ENCODE results near the gene GRM7.

DNA sequence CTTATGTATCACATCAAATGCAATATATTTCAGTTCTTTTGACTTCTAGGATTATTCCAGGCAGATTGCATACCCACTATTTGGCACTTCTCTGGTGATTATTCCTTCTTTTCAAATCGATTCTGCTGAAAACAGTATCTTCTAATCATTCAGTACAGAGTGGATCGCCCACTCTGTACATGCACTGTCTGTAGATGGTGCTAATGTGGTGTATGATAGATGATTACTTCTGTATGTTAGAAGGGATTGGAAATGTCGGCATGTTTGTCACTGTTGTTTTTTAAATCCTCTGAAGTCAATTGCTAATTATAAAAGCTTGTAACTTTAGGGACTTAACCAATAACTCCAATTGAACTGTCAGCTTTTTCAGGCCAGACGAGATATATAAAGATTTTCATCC, 642.5 kb downstream of the GRM7 start:
- TF ChIP-seq GATA3 (IDR thresholded peaks at IDR 0.05; ENCODE audit: low read depth, low read length) (no peak), GATA2 (IDR thresholded peaks at IDR 0.05; ENCODE audit: low read depth, low read length) (no peak)

All from SH-SY5Y (cell line).